ENCODE data around the gene OR9Q1.
"Not testable (repeated sequence)": the region's sequence is repeated elsewhere in the genome, so short reads cannot be mapped to it uniquely, and the experiment has no call there.

Gene OR9Q1

DNA sequence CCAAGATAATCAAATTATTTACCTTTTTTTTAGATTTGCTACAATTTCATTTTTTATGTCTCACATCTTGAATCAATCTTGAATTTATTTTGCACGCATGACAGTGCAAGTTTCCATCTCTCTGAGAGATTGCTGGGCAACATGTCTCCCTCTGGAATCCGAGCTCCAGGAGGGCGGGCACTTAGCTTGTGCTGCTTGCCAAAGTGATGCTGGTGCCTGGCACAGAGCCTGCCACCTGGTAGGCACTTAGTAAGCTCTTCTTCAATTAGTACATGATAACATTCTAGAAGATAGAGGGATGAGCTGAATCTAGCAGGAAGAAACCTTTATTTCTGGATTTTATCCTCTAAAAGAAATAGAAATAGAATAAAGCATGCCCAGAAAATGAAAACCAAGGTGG is 129.1 kb downstream of the OR9Q1 start:
- DNase-seq, result no peak

DNA sequence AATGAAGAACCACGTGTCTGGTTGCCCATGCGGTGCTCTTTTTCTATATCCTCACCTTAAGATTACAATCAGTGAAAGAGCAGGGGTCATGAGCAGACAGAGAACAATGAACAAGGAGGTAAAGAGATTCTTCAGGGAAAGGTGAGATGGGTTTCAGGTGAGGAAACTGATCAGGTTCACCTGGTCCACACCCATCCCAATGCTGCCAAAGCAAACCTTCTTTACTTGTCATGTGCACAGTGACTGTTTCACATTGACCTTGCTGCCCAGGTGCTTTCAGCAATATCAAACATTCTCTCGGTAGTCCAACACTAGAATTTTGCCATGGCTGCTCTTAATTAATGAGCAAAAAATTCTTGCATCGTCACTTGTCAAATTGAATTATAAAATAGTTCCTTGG is 140.7 kb downstream of the OR9Q1 start:
- DNase-seq, result no peak

DNA sequence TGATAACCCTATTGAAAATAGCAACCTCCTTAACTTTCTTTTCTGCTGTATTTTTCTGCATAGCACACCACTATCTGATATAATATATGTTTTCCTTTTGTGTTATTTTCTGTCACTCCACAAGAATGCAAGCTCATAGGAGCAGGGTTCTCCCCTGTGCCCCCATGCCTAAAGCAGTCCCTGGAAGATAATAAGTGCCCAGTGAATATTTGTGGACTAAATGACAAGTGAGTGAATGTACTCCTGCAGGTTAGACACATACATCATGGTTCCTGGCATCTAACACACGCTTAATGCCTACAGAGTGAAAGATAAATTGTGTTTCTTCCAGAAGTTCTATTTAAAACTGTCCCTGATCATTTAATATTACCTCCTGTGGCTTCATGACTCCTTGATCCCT is 141.3 kb downstream of the OR9Q1 start:
- DNase-seq, result no peak

DNA sequence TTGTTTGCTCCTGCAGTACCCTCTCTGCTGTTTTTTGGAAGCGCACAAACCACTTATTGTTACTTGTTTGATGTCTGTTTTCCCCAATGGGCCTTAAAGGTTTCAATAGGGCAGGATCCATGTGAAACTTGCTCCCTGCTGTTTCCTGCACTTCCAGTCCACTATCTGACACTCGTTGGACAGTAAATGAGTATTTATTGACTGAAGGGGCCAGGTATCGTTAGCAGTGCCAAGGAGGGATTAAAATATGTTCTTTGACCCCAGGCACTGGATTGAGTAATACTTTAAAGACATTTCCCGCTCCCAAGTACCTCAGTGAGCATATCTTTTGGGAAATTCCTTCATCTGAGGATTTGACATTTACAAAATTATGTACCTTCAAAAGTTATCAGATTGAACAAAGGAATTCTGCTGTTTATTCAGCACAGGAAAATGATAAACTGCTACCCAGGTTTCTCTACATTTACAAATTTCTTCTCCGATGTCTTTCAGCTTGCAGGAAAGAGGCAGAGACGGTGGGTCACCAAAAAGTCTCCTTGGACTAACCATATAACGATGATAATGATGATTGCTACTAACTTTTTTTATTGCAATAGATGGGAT is 141.9 kb downstream of the OR9Q1 start:
- no peak for DNase-seq

DNA sequence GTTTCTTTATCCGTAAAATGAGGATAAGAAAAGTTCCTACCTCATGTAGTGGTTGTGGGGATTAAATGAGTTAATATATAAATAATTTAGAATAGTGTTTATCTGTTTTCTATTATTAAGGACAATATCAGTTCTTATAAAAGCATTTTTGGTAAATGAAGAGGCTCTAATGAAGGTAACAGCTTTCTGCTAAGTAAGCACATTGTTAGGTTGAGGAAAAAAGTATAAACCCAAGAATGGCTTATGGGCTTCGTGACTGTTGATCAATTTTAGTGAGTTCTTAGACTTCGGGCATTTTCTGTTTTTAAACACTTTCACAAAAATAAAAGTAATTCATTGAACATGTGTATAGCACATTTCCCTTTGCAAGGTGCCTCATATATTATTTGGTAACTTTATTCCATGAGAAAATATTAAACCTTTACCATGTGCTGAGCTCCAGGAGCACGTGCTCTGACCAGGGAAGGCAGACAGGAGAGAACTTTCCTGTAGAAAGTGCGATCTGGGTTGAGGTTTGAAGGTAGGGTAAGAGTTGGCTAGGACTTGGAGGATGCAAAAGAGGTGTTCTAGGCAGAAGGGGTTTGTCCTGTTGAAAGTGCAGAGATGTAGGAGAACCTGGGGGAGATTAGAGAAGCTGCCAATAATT is 153.9 kb downstream of the OR9Q1 start:
- DNase-seq, result no peak

DNA sequence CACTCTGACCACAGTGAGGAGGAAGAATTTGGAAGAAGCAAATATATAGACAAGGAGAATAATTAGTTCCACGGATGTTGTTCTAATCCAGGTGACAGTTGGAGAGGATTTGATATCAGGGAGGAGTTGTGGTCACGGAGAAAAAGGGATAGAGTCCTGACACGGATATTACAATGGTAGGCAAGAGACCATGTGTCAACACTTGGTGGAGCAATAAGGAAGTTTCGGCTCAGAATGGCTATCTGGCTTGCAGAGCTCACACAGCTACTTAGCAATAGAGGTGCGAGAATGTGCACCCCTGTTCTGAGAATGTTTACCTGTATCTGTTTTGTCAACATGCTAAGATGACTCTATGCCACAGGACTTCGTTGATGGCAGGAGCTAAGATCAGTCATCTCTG is 154.8 kb downstream of the OR9Q1 start:
- no peak for DNase-seq

DNA sequence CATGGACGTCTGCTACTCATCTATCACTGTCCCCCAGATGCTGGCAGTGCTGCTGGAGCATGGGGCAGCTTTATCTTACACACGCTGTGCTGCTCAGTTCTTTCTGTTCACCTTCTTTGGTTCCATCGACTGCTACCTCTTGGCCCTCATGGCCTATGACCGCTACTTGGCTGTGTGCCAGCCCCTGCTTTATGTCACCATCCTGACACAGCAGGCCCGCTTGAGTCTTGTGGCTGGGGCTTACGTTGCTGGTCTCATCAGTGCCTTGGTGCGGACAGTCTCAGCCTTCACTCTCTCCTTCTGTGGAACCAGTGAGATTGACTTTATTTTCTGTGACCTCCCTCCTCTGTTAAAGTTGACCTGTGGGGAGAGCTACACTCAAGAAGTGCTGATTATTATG is 156.0 kb downstream of the OR9Q1 start:
- DNase-seq, result no peak

DNA sequence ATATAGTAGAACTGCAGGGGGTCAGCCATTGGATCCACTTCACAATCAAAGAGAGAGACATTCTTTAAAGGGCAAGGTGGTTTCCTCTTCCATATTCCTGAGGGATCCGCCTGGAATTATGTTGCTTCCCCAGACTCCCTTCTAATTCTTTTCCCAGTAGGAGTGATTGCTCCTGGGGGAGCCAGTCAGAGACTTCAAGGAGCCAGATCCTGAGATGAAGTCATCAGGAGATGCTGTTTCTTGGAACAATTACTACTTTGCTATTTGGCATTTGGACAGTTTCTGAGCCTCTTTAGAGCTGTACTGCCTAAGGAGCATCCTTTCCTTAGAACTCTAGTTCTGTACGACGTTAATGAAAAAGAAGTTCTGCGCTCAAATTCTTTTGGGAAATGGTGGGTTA is 163.3 kb downstream of the OR9Q1 start:
- no peak for DNase-seq

DNA sequence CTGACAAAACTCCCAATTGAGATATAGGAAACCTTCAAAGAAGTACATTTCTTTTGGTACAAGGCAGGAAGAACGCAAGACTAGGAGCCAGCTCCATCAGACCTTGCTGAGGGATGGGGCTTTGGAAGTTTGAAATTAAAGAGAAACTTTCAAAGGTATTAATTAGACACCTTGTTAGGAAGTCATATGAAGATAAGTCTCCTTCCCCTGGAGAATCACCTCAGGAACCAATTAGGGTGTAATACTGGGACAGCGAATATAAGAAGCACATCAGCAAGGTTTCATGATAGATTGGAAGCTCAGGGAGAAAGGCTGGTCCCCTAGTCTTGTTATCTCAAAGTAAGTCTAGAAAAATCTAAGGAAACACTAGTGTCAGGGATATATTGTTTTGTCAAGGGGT is 165.1 kb downstream of the OR9Q1 start, which contains the start of gene OR9Q2:
TSS of gene OR9Q2 (plus strand) at position 301 of the 400 bp plus-strand sequence. CDS start 1,421 bp downstream, outside the sequence.
- DNase-seq, result no peak

DNA sequence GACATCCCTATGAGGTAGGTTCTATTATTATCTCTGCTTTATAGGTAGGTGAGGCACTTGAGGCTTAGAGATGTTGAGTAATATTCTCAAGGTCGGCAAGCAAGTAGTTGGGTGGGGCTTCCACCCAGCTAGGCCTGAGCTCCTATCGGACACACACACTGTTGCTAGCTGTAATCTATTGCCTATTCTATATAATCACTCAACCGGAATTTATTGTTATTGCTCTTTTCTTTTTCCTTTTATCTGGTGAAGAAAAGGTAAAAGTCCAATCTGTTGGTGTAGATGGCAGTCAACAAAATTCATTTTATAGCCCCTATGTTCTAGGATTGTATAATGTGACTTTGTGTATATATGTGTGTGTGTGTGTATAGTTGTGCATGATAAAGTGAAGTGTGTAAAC is 168.5 kb downstream of the OR9Q1 start:
- DNase-seq, result no peak

DNA sequence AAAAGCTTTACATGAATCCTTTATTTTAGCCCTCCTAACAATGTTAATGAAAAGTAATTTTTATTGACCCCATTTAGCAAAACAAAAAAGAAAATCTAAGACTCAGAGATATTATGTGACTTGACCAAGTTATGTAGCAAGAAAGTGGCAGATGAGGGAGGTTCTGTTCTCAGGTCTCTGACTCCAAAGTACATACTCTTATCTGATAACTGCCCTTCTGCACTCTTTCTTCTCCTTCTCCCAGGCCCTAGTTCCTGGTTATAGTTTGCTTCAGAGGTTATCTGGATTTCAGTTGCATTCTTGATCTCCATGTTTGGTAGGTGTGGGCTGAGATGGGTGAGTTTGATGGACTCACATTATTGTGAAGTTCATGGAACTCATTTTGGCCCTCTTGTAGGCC is 169.7 kb downstream of the OR9Q1 start:
- no peak for DNase-seq

DNA sequence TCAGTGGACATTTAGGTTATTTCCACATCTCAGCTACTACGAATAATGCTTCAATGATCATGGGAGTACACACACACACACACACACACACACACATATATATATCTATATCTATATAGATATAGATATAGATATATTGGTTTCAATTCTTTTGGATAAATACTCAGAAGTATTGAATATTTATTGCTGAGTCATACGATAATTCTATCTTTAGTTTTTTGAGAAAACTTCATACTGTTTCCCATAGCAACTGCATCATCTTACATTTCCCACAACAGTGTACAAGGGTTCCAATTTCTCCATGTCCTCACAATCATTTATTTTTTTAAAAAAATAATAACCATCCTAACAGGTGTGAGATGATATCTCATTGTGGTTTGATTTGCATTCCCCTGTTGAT is 172.3 kb downstream of the OR9Q1 start:
- DNase-seq, result no peak

DNA sequence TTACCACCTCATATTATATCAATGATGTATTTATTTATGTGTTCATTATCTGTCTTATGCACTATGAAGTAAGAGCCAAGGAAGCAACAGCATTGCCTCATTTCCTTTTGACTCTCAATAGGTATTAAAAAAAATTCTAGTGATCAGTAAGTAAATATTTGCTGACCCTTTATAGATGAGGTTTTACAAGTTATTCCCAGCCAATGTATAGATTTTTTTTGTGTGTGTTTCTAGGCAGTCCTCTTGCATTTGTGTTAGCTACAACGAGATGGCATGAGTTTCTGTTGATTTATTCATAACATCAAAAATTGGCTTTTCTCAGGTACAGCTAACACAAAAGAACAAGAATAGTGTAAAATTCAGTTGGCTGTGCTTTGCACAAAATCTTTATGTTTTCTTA is 175.6 kb downstream of the OR9Q1 start:
- no peak for DNase-seq

DNA sequence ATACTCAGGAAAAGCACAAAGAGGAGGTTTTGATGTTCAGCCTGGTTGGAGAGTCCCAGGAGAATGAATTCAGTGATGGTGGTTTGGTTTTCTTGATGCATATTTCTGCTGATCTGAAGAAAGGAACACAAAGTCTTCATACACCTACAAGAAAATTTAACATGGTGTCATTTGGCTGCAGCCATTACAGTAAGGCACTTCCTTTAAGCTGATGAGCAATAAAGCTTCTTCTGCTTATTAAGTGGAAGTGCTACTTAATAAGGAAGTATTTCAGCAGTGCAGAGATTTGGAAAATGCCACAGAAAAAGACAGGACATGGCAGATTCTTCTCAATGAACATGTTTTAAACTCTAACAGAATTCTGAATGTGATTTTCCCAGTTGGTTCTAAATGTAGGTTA is 180.4 kb downstream of the OR9Q1 start, which contains the start of gene OR1S2:
TSS of gene OR1S2 (minus strand) at position 101 of the 400 bp plus-strand sequence. CDS start at position 101, 0 bp downstream.
- no peak for DNase-seq

DNA sequence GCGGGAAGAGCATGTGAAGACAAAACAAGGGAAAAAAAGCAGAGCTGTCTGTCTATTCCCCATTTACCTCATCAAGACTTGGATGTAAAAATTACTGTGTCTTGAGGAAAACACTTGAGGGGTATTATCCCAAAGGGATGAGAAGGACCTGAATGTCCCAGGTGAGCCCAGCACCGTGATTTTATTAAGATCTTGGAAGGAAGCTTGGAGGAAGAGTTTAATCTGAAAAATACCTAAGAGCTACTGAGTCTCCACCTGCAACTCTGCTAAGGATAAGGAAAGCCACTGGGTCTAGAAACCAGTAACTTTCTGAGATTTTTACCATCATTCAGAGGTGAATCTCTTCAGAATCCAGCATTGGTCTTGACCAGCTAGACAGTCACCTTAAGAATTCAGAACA is 188.7 kb downstream of the OR9Q1 start, which contains the start of gene OR1S1:
TSS of gene OR1S1 (plus strand) at position 301 of the 400 bp plus-strand sequence.
- not testable (repeated sequence) for DNase-seq

DNA sequence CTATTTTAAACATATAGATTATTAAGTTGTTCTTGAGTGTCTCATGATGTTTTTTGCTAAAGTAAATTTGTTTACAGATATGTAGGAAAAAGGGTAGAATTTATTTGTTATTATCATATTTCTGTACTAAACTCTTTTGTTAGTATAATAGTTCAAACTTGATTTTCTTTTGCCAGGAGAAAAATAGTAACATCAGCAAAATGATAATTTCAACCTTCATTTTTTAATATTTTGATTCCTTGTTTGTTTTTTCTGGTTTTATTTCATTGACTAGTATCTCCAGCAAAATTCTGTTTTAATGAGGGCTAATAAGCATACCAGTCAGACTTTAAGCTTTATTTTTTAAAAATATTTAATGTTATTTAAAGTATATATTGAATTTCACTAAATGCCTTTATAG is 192.8 kb downstream of the OR9Q1 start:
- no peak for DNase-seq

DNA sequence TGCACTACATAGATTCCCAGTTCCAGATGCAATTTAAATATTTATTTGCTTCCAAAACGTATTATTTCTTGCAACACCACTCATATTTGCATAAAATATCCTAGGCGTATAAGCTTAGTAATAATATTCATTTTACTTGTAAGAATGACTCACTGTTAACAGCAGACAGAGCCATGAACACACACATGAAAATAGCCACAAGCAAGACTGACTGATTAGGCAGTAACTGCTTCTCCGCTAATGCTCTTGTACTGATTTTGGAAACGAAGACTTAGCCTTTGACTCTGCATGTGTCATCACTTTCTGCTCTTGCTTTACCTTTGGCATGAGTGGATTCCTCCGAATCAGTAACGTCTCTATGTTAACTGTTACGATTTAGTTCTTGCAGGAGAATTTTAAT is 199.0 kb downstream of the OR9Q1 start:
- no peak for DNase-seq

DNA sequence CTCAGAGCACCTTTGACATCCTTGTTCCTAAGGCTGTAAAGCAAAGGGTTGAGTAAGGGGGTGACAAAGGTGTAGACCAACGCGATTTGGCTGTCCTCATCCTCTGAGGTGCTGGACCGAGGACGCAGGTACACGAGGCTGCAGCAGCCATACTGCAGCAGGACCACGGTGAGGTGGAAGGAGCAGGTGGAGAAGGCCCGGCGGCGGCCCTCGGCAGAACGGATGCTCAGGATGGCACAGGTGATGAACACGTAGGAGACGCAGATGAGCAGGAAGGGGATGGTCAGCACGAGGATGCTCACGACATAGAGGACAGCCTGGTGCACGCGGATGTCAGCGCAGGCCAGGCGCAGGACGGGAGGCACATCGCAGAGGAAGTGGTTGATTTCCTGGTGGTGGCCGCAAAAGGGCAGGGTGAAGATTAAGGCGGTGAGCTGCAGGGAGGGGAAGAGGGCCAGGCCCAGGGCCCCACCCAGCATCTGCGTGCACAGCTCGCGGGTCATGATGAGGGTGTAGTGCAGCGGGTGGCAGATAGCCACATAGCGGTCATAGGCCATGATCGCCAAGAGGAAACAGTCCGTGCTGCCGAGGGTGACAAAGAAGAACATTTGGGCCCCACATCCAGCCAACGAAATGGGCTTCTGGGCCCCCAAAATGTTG is 204.4 kb downstream of the OR9Q1 start:
- DNase-seq, result no peak
